Upper lobe of right lung (tissue), 1 donor: Measurements from ENCODE around the gene GALNTL6. TPM values are rescaled to one million over a fixed set of nuclear protein-coding genes. Genes with fewer than 3 reads are reported as not detected.

Source experiments
- ATAC-seq: fragments of 200-7000 bp; cut with Tn5 transposase; one replicate; pipeline ENCODE4 v1.9.1; 2020; ENCODE audit warnings: mild to moderate bottlenecking, moderate library complexity
- DNase-seq: peaks from one replicate; pipeline ENCODE4 v3.0.0-alpha.2; 2020
- H3K27ac ChIP-seq: fragments of 200-600 bp; one replicate; pipeline ENCODE4 v1.8.0; 2022
- H3K27me3 ChIP-seq: fragments of 200-600 bp; one replicate; pipeline ENCODE4 v1.8.0; 2022; ENCODE audit warnings: mild to moderate bottlenecking
- H3K36me3 ChIP-seq: fragments of 200-600 bp; one replicate; pipeline ENCODE4 v1.8.0; 2022
- H3K4me1 ChIP-seq: fragments of 200-600 bp; one replicate; pipeline ENCODE4 v1.8.0; 2022
- H3K4me3 ChIP-seq: fragments of 200-600 bp; one replicate; pipeline ENCODE4 v1.8.0; 2022; ENCODE audit warnings: mild to moderate bottlenecking
- H3K9me3 ChIP-seq: fragments of 200-600 bp; one replicate; pipeline ENCODE4 v1.8.0; 2022
- CTCF ChIP-seq: fragments of 200-600 bp; IDR thresholded peaks from one replicate; pipeline ENCODE4 v1.8.0; 2022; ENCODE audit warnings: antibody characterized with exemption
- intact Hi-C: fragments of 100-400 bp; cut with DNase I; formaldehyde crosslinking; loops from one replicate; pipeline ENCODE4 v1.11.0; 2022
- total RNA-seq: library from RNA; stranded (reverse); fragmentation: NEBNext Ultra II Directional; extraction: Animal tissue kit (Norgen Biotek cat#: 25700); gene quantifications from one replicate; pipeline ENCODE4 v1.2.1, GENCODE V29; 2021
- donor health status: DM: no; HTN: yes; CAD: no; lungs with severe emphysema.

The GALNTL6 gene
- total RNA-seq, 1 donor from 2014 or later: 0.20 TPM

GRCh38 chr4:172857026-172857425 is 1043.8 kb downstream of the GALNTL6 start:
- no peak for TF ChIP-seq CTCF
- DNase-seq: no peak
- Histone ChIP-seq H3K9me3 (no peaks in the 10 kb centered on the region), H3K27ac (no peak overlapping the region), H3K4me3 (no peak overlapping the region), H3K4me1 (no peaks in the 10 kb centered on the region), H3K36me3 (no peaks in the 10 kb centered on the region), H3K27me3 (no peaks in the 10 kb centered on the region)
- no peak for ATAC-seq
- intact Hi-C loops: no loop called here

GRCh38 chr4:172858731-172859230 is 1045.6 kb downstream of the GALNTL6 start:
- no peak for DNase-seq
- intact Hi-C loops: no loop called here
- ATAC-seq: no peak
- Histone ChIP-seq H3K27me3 (no peaks in the 10 kb centered on the region), H3K4me3 (no peak overlapping the region), H3K27ac (no peak overlapping the region), H3K4me1 (no peaks in the 10 kb centered on the region), H3K9me3 (no peaks in the 10 kb centered on the region), H3K36me3 (no peaks in the 10 kb centered on the region)
- TF ChIP-seq CTCF: no peak

- no peak for DNase-seq
- ATAC-seq: no peak
- no peak for TF ChIP-seq CTCF
- H3K27ac ChIP-seq: no peak overlapping the region
- intact Hi-C loops: no loop called here
- H3K4me1 ChIP-seq: no peaks in the 10 kb centered on the region
- H3K27me3 ChIP-seq: no peaks in the 10 kb centered on the region
- H3K4me3 ChIP-seq: no peak overlapping the region
- no peaks in the 10 kb centered on the region for H3K36me3 ChIP-seq
- H3K9me3 ChIP-seq: no peaks in the 10 kb centered on the region
Observed at GRCh38 chr4:172865103-172865502, 1051.9 kb downstream of the GALNTL6 start.

GRCh38 chr4:172865531-172866127 is 1052.4 kb downstream of the GALNTL6 start:
- TF ChIP-seq CTCF: no peak
- ATAC-seq (no peak), DNase-seq (no peak)
- intact Hi-C loops: no loop called here
- H3K27ac ChIP-seq: no peak overlapping the region
- no peaks in the 10 kb centered on the region for H3K4me1 ChIP-seq
- H3K27me3 ChIP-seq: no peaks in the 10 kb centered on the region
- no peaks in the 10 kb centered on the region for H3K36me3 ChIP-seq
- H3K9me3 ChIP-seq: no peaks in the 10 kb centered on the region
- no peak overlapping the region for H3K4me3 ChIP-seq

- no peak overlapping the region for H3K27ac ChIP-seq
- ATAC-seq: no peak
- H3K36me3 ChIP-seq: no peaks in the 10 kb centered on the region
- intact Hi-C loops: no loop called here
- no peaks in the 10 kb centered on the region for H3K4me1 ChIP-seq
- TF ChIP-seq CTCF: no peak
- no peak for DNase-seq
- H3K4me3 ChIP-seq: no peak overlapping the region
- no peaks in the 10 kb centered on the region for H3K9me3 ChIP-seq
- H3K27me3 ChIP-seq: no peaks in the 10 kb centered on the region
Observed at GRCh38 chr4:172866421-172866820, 1053.2 kb downstream of the GALNTL6 start.

- DNase-seq (no peak), ATAC-seq (no peak)
- no peak overlapping the region for H3K4me3 ChIP-seq
- intact Hi-C loops: no loop called here
- H3K27me3 ChIP-seq: no peaks in the 10 kb centered on the region
- TF ChIP-seq CTCF: no peak
- no peak overlapping the region for H3K27ac ChIP-seq
- H3K9me3 ChIP-seq: no peaks in the 10 kb centered on the region
- H3K36me3 ChIP-seq: no peaks in the 10 kb centered on the region
- no peaks in the 10 kb centered on the region for H3K4me1 ChIP-seq
Observed at GRCh38 chr4:172867835-172868234, 1054.6 kb downstream of the GALNTL6 start.
